HG03457 (cell line): ENCODE results near the gene LDLRAP1.
"Not testable (repeated sequence)": the region's sequence is repeated elsewhere in the genome, so short reads cannot be mapped to it uniquely, and the experiment has no call there.

Experiments used
- ATAC-seq: cut with Tn5 transposase; IDR thresholded peaks from one replicate; pipeline ENCODE4 v1.9.1; 2021; ENCODE audit warnings: moderate number of reproducible peaks; ENCODE audit not compliant: unreplicated experiment

Gene LDLRAP1

GRCh38 chr1:25572708-25573590, 29.5 kb downstream of the LDLRAP1 start:
- ATAC-seq, result no peak

GRCh38 chr1:25573591-25573930, 30.2 kb downstream of the LDLRAP1 start:
- no peak for ATAC-seq

- no peak for ATAC-seq
Observed at GRCh38 chr1:25573961-25574360, 30.6 kb downstream of the LDLRAP1 start.

DNA sequence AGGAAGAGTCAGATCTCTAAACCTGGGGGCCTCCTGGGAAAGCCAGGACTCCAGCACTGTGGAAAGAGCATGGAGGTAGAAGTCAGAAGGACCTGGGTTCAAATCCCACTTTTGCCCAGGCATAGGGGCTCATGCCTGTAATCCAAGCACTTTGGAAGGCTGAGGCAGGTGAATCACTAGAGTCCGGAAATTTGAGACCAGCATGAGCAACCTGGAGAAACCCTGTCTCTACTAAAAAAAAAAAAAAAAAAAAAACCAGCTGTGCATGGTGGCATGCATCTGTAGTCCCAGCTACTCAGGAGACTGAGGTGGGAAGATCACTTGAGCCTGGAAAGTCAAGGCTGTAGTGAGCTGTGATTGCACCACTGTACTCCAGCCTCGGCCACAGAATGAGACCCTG, 31.8 kb downstream of the LDLRAP1 start:
- ATAC-seq, result no peak

GRCh38 chr1:25576459-25577133, 33.2 kb downstream of the LDLRAP1 start:
- no peak for ATAC-seq

- ATAC-seq, result no peak
Observed at GRCh38 chr1:25577134-25577920, 33.9 kb downstream of the LDLRAP1 start.

GRCh38 chr1:25579292-25580252, 36.2 kb downstream of the LDLRAP1 start:
- no peak for ATAC-seq

DNA sequence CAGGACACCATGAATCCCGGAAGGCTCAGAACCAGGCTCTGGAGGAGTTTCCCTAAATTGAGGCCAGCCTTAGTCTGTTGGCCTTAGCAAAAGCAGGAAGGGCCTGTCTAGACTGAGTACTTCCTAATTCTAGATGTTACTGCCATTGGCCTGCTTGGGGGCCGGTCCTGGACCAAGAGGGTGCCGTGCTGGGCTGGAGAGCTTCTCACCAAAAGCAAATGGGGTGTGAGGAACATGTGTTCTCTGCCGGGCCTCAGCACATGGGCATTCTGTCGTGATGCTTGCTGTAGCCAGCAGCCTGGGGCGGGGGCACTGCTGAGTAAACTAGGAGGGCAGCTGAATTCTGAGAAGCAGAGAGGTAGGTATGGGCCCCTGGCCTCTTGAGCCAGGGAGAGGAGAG, 37.5 kb downstream of the LDLRAP1 start:
- no peak for ATAC-seq

GRCh38 chr1:25581764-25582163, 38.4 kb downstream of the LDLRAP1 start:
- no peak for ATAC-seq

DNA sequence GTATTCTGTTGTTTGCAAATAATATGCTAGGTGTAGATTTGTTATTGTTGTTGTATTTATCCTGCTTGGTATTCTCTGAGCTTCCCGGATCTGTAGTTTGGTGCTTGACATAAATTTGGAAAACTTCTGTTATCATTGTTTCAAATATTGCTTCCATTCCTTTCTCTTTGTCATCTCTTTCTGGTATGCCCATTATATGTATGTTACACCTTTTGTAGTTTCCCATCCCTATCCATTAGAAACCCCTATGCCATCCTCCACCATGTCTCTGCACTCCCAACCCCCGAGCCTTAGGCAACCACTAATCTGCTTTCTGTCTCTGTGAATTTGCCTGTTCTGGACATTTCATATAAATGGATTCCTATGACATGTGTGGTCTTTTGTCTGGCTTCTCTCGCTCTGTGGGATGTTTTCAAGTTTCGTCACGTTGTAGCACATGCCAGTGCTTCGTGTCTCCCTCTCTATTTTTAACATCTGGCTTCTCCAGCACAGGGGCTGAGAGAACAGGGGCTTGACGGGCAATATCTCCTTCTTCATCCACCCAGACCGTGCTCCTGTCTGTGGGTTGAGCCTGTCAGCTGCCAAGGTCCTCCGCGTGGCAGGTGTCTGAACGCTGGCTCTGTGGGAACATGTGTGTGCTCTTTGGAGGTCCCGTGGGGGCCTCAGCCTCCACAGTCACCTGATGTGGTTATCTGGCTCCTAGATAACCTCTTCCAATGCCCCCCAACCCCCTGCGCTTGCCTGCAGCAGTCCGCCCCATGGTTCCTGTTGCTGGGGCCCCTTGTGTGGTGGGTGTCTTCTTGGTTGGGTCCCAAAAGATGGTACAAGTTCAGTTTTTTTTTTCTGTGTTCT, 40.3 kb downstream of the LDLRAP1 start:
- no peak for ATAC-seq

- no peak for ATAC-seq
Observed at GRCh38 chr1:25586181-25586588, 42.8 kb downstream of the LDLRAP1 start.

DNA sequence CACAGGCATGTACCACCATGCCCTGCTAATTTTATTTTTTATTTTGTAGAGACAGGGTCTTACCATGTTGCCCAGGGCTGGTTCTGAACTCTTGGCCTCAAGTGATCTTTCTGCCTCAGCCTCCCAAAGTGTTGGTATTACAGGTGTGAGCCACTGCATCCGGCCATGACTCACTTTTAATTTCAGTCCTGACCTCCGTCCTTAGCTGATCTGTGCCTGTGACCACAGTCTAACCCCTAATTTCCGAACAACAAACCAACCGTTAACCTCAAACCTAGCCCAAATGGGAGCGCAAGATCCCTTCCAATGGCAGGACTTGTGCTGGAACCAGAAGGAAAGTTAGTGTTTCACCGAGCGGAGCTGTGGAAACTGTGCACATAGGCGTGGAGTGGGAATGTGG, 43.9 kb downstream of the LDLRAP1 start:
- ATAC-seq, result no peak

DNA sequence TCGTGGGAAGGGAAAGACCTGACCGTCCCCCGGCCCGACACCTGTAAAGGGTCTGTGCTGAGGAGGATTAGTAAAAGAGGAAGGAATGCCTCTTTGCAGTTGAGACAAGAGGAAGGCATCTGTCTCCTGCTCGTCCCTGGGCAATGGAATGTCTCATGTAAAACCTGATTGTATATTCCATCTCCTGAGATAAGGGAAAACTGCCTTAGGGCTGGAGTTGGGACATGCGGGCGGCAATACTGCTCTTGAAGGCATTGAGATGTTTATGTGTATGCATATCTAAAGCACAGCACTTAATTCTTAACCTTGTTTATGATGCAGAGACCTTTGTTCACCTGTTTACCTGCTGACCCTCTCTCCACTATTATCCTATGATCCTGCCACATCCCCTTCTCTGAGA, 44.8 kb downstream of the LDLRAP1 start:
- not testable (repeated sequence) for ATAC-seq

- ATAC-seq, result not testable (repeated sequence)
Observed at GRCh38 chr1:25588786-25589185, 45.4 kb downstream of the LDLRAP1 start.

- no peak for ATAC-seq
Observed at GRCh38 chr1:25590096-25590824, 46.9 kb downstream of the LDLRAP1 start.

DNA sequence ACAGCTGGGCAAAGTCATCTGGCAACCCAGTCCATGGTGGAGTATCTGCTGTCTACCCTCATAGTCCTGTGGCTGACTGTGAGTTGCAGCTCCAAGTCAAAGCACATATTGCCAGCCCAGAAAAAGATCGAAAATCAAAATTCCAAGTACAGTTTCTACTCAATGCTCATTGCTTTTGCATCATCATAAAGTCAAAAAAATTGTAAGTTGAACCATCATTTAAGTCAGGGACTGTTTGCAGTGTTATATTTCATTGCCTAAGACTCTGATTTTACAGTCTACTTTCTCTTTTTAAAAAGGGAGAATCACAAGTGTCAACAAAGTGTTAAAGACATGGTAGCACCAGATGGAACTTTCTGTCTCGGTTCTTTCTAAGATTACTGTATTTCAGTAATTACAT, 50.5 kb downstream of the LDLRAP1 start:
- no peak for ATAC-seq

- no peak for ATAC-seq
Observed at GRCh38 chr1:25594971-25595370, 51.6 kb downstream of the LDLRAP1 start.

DNA sequence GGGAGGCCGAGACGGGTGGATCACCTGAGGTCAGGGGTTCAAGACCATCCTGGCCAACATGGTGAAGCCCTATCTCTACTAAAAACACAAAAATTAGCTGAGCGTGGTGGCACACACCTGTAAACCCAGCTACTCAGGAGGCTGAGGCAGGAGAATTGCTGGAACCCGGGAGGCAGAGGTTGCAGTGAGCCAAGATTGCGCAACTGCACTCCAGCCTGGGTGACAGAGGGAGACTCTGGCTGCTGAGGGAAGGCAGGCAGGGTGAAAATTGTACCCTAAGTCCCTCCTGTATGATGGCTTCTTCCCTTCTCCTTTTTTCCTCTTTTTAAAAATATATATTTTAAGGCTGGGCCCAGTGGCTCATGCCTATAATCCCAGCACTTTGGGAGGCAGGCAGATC, 53.2 kb downstream of the LDLRAP1 start:
- not testable (repeated sequence) for ATAC-seq

DNA sequence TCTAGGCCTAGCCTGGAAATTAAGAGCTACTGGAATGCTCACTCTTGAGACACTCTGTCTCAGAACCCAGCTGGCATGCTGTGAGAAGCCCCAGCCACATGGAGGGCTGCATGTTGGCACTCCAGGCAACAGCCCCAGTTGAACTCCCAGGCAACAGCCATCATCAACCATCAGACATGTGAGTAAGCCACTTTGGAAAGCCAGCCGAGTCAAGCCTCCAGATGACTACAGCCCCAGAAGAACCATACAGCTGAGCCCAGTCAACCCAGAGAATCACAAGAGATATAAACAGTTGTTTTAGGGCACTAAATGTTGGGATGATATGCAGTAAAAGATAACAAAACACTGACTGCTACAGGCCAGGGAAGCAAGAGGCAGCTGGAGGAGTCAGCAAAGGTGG, 55.5 kb downstream of the LDLRAP1 start:
- ATAC-seq, result no peak
